SU-DHL-6 (cell line): Measurements from ENCODE around the gene ARNT2.

Experiments
- CTCF ChIP-seq: fragments of 200-600 bp; sonication (generic); IDR thresholded peaks from one replicate; pipeline ENCODE4 v1.5.1; 2017; ENCODE audit warnings: antibody characterized with exemption, mild to moderate bottlenecking, low read length, moderate library complexity; ENCODE audit not compliant: insufficient read depth, poor library complexity, severe bottlenecking
- EZH2phosphoT487 ChIP-seq: fragments of 200-600 bp; sonication (generic), shearing (Covaris generic); conservative IDR thresholded peaks from 2 replicates; pipeline ENCODE4 v1.6.1; 2018; ENCODE audit warnings: mild to moderate bottlenecking, antibody characterized with exemption, low read length, moderate library complexity, mixed read lengths

- TF ChIP-seq CTCF (no peak), EZH2phosphoT487 (no peak)
Measured at GRCh38 chr15:80444680-80445251, 40.6 kb downstream of the ARNT2 start.
